ENCODE measurements around the gene ZC2HC1C.

ZC2HC1C gene

DNA sequence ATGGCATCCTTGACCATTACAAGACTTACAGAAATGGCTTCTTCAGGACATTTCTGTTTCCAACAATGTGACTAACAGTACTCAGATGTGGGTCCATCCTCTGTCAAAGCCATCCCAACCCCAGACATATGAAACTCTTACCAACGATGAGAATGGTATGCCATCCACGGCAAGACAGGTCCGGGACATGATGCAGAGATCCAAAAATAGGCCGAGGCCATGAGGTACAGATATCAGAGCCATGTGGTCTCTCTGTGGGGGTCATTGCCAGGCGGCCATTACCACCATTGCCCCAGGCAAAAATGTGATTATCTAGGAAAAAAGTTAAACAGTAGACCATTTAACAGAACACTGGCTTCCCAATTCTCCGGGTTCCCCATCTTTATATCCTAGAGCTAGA, 27.5 kb downstream of the ZC2HC1C start:
- no peaks in the 10 kb centered on the region for H3K27me3 ChIP-seq (ENCODE audit: insufficient read depth, poor library complexity, severe bottlenecking)
- TF ChIP-seq POLR2AphosphoS5 (IDR thresholded peaks at IDR 0.05; ENCODE audit: low read depth) (no peak), GABPA (IDR thresholded peaks at IDR 0.05; ENCODE audit: low read depth) (no peak), SPI1 (IDR thresholded peaks at IDR 0.05; ENCODE audit: borderline replicate concordance, low read depth) (no peak)
- TF ChIP-seq, protein P1, sequence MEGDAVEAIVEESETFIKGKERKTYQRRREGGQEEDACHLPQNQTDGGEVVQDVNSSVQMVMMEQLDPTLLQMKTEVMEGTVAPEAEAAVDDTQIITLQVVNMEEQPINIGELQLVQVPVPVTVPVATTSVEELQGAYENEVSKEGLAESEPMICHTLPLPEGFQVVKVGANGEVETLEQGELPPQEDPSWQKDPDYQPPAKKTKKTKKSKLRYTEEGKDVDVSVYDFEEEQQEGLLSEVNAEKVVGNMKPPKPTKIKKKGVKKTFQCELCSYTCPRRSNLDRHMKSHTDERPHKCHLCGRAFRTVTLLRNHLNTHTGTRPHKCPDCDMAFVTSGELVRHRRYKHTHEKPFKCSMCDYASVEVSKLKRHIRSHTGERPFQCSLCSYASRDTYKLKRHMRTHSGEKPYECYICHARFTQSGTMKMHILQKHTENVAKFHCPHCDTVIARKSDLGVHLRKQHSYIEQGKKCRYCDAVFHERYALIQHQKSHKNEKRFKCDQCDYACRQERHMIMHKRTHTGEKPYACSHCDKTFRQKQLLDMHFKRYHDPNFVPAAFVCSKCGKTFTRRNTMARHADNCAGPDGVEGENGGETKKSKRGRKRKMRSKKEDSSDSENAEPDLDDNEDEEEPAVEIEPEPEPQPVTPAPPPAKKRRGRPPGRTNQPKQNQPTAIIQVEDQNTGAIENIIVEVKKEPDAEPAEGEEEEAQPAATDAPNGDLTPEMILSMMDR (IDR thresholded peaks at IDR 0.05; ENCODE audit: insufficient read depth, low read length): no peak
- TF ChIP-seq, protein P2, sequence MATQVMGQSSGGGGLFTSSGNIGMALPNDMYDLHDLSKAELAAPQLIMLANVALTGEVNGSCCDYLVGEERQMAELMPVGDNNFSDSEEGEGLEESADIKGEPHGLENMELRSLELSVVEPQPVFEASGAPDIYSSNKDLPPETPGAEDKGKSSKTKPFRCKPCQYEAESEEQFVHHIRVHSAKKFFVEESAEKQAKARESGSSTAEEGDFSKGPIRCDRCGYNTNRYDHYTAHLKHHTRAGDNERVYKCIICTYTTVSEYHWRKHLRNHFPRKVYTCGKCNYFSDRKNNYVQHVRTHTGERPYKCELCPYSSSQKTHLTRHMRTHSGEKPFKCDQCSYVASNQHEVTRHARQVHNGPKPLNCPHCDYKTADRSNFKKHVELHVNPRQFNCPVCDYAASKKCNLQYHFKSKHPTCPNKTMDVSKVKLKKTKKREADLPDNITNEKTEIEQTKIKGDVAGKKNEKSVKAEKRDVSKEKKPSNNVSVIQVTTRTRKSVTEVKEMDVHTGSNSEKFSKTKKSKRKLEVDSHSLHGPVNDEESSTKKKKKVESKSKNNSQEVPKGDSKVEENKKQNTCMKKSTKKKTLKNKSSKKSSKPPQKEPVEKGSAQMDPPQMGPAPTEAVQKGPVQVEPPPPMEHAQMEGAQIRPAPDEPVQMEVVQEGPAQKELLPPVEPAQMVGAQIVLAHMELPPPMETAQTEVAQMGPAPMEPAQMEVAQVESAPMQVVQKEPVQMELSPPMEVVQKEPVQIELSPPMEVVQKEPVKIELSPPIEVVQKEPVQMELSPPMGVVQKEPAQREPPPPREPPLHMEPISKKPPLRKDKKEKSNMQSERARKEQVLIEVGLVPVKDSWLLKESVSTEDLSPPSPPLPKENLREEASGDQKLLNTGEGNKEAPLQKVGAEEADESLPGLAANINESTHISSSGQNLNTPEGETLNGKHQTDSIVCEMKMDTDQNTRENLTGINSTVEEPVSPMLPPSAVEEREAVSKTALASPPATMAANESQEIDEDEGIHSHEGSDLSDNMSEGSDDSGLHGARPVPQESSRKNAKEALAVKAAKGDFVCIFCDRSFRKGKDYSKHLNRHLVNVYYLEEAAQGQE (IDR thresholded peaks at IDR 0.05; ENCODE audit: insufficient replicate concordance, low read depth): no peak
- H3K27ac ChIP-seq (replicated peaks): no peak overlapping the region
- DNase-seq (ENCODE audit: low read depth in 1 of 2, low spot score in 1 of 2): no peak
- no peak overlapping the region for H3K4me3 ChIP-seq (replicated peaks; ENCODE audit: insufficient read depth, low read length)

DNA sequence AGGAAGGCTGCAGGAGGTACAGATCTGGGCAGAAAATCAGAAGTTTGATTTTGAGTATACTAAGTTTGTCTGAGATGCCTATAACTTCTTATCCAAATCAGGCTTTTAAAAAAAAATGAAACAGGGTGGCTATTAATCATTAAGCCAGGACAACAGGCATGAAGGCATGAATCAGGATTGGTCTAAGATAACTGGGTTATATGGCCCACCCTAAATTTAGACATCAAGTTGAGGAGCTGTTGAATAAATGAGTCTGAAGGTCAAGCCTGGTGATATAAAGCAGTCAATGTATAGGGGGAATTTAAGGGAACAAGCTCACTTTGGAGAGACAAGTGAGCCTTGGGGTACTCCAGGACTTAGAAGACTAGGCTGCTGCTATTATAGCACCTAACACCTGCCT, 28.8 kb downstream of the ZC2HC1C start:
- no peaks in the 10 kb centered on the region for H3K27me3 ChIP-seq (ENCODE audit: insufficient read depth, poor library complexity, severe bottlenecking)
- TF ChIP-seq, protein P1 (IDR thresholded peaks at IDR 0.05; ENCODE audit: insufficient read depth, low read length): no peak
- TF ChIP-seq GABPA (IDR thresholded peaks at IDR 0.05; ENCODE audit: low read depth) (no peak), POLR2AphosphoS5 (IDR thresholded peaks at IDR 0.05; ENCODE audit: low read depth) (no peak)
- TF ChIP-seq, protein P2 (IDR thresholded peaks at IDR 0.05; ENCODE audit: insufficient replicate concordance, low read depth): no peak
- no peak overlapping the region for H3K27ac ChIP-seq (replicated peaks)
- no peak for DNase-seq (ENCODE audit: low read depth in 1 of 2, low spot score in 1 of 2)
- H3K4me3 ChIP-seq (replicated peaks; ENCODE audit: insufficient read depth, low read length): no peak overlapping the region

DNA sequence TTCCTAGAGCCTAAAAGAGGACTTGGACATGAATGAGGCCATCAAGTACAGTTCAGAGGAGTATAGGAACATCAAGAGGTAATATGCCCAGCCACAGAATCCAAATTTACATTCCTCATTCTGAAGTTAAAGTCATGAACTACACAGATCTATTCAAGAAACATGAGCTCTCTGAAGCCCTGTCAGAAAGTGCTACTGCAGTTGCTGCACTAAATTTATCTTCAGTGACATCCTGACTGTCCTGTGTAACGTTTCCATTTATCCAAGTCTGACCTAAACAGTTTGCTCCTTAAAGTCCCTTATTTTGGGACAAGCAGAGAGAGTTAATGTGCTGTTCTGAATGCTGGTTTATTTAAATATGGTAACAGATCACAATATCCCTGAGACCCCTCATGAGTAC, 29.2 kb downstream of the ZC2HC1C start:
- Histone ChIP-seq H3K27me3 (ENCODE audit: insufficient read depth, poor library complexity, severe bottlenecking) (no peaks in the 10 kb centered on the region), H3K27ac (replicated peaks) (no peak overlapping the region), H3K4me3 (replicated peaks; ENCODE audit: insufficient read depth, low read length) (no peak overlapping the region)
- DNase-seq (ENCODE audit: low read depth in 1 of 2, low spot score in 1 of 2): no peak
- TF ChIP-seq, protein P1 (IDR thresholded peaks at IDR 0.05; ENCODE audit: insufficient read depth, low read length): no peak
- TF ChIP-seq POLR2AphosphoS5 (IDR thresholded peaks at IDR 0.05; ENCODE audit: low read depth) (no peak), GABPA (IDR thresholded peaks at IDR 0.05; ENCODE audit: low read depth) (no peak), SPI1 (IDR thresholded peaks at IDR 0.05; ENCODE audit: borderline replicate concordance, low read depth) (no peak)
- TF ChIP-seq, protein P2 (IDR thresholded peaks at IDR 0.05; ENCODE audit: insufficient replicate concordance, low read depth): no peak
